ENCODE measurements around the gene NEBL. TPM values are rescaled to one million over a fixed set of nuclear protein-coding genes. Genes with fewer than 3 reads are reported as not detected.
"Not testable (repeated sequence)": the region's sequence is repeated elsewhere in the genome, so short reads cannot be mapped to it uniquely, and the experiment has no call there.

Gene NEBL
- total RNA-seq, 1 experiment from 2014 or later: 11.5 TPM

DNA sequence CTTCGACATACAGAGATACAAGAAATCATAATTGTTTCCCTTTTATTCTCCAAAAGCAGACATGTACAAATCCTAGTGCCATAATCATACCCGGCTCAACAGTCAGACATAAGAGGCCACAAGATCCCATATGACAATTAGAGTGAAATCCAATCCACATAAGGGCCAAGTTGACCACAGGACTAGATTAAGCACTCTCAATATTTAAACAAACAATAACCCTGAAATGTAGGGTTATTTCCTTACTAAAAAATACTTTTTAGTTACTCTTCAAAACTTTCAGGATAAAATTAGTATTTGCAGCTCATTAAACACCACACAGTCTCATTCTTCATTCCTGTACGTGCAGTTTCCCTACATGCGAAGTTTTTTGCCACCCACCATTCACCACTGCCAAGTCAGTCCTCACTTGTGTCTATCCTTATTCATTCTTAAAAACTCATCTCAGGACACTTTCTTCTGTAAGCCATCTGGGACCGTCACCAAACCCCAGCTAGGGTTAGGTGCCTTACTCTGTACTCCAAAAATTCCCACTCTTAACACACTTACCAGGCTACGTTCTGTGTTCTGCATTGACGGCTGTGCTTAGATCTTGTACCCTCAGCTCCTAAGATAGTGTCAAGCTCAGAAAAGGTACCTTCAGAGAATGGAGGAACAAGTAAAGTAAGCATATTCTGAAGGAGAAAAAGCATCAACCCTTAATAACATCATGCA is 47.8 kb upstream of the NEBL start:
- no peak overlapping the region for H3K27ac ChIP-seq (ENCODE audit: low read depth, low read length, poor library complexity, severe bottlenecking)
- H3K27me3 ChIP-seq (replicated peaks; ENCODE audit: insufficient read depth, low read depth, low read length, poor library complexity): no peaks in the 10 kb centered on the region
- ChIA-PET CTCF (no interaction called here), POLR2A (ENCODE audit: low non-redundant PET) (no interaction called here)
- no peaks in the 10 kb centered on the region for H3K36me3 ChIP-seq (ENCODE audit: insufficient read depth, low read length, poor library complexity, severe bottlenecking)
- no TSS peak for BruUV-seq (replicated peaks)
- no peak overlapping the region for H3K4me3 ChIP-seq (ENCODE audit: low read depth, low read length, poor library complexity, severe bottlenecking)
- DNase-seq (ENCODE audit: low spot score): no peak
- intact Hi-C loops (cut with micrococcal nuclease; ENCODE audit: unreplicated experiment): no loop called here
- TF ChIP-seq, protein P1, sequence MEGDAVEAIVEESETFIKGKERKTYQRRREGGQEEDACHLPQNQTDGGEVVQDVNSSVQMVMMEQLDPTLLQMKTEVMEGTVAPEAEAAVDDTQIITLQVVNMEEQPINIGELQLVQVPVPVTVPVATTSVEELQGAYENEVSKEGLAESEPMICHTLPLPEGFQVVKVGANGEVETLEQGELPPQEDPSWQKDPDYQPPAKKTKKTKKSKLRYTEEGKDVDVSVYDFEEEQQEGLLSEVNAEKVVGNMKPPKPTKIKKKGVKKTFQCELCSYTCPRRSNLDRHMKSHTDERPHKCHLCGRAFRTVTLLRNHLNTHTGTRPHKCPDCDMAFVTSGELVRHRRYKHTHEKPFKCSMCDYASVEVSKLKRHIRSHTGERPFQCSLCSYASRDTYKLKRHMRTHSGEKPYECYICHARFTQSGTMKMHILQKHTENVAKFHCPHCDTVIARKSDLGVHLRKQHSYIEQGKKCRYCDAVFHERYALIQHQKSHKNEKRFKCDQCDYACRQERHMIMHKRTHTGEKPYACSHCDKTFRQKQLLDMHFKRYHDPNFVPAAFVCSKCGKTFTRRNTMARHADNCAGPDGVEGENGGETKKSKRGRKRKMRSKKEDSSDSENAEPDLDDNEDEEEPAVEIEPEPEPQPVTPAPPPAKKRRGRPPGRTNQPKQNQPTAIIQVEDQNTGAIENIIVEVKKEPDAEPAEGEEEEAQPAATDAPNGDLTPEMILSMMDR (conservative IDR thresholded peaks at IDR 0.05; ENCODE audit: low read depth, low read length): no peak
- no peak for TF ChIP-seq EZH2 (IDR thresholded peaks at IDR 0.05; ENCODE audit: borderline replicate concordance, low read depth, low read length, poor library complexity, severe bottlenecking)
- no peaks in the 10 kb centered on the region for H3K4me1 ChIP-seq (ENCODE audit: insufficient read depth, low read length, poor library complexity, severe bottlenecking)
- H3K9me3 ChIP-seq (ENCODE audit: low read depth, low read length, poor library complexity, severe bottlenecking): no peaks in the 10 kb centered on the region

- H3K27ac ChIP-seq (ENCODE audit: low read depth, low read length, poor library complexity, severe bottlenecking); BruUV-seq (replicated peaks); H3K4me1 ChIP-seq (ENCODE audit: insufficient read depth, low read length, poor library complexity, severe bottlenecking); POLR2A ChIA-PET (ENCODE audit: low non-redundant PET); H3K4me3 ChIP-seq (ENCODE audit: low read depth, low read length, poor library complexity, severe bottlenecking); H3K9me3 ChIP-seq (ENCODE audit: low read depth, low read length, poor library complexity, severe bottlenecking); DNase-seq (ENCODE audit: low spot score); CTCF ChIA-PET; H3K36me3 ChIP-seq (ENCODE audit: insufficient read depth, low read length, poor library complexity, severe bottlenecking); intact Hi-C loops (cut with micrococcal nuclease; ENCODE audit: unreplicated experiment); H3K27me3 ChIP-seq (replicated peaks; ENCODE audit: insufficient read depth, low read depth, low read length, poor library complexity): not testable (repeated sequence)
These were observed 42.3 kb upstream of the NEBL start for GRCh38 chr10:20939414-20939813.

DNA sequence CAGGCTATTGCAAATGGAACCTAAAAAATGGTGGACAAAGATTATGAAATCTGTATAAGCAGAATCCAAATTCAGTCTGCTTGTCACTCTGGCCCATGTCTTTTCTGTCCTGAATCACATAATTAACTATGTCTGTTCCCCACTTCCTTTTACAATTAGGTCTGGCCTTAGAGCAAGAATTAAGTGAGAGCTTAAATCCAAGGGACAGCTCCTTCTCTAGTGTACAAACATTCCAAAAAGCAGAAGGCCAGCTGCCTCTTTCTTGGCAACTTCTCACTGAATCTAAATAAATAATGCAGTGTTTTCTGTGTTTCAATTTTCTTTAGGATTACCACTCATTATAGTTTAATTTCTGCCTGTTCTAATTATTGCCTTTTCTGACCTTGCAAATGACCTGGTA is 39.3 kb upstream of the NEBL start:
- H3K9me3 ChIP-seq (ENCODE audit: low read depth, low read length, poor library complexity, severe bottlenecking): no peaks in the 10 kb centered on the region
- no peak overlapping the region for H3K4me3 ChIP-seq (ENCODE audit: low read depth, low read length, poor library complexity, severe bottlenecking)
- H3K27ac ChIP-seq (ENCODE audit: low read depth, low read length, poor library complexity, severe bottlenecking): no peak overlapping the region
- BruUV-seq (replicated peaks): no TSS peak
- H3K27me3 ChIP-seq (replicated peaks; ENCODE audit: insufficient read depth, low read depth, low read length, poor library complexity): no peaks in the 10 kb centered on the region
- no peaks in the 10 kb centered on the region for H3K4me1 ChIP-seq (ENCODE audit: insufficient read depth, low read length, poor library complexity, severe bottlenecking)
- CTCF ChIA-PET: no interaction called here
- no peak for TF ChIP-seq EZH2 (IDR thresholded peaks at IDR 0.05; ENCODE audit: borderline replicate concordance, low read depth, low read length, poor library complexity, severe bottlenecking)
- TF ChIP-seq, protein P1 (conservative IDR thresholded peaks at IDR 0.05; ENCODE audit: low read depth, low read length): no peak
- H3K36me3 ChIP-seq (ENCODE audit: insufficient read depth, low read length, poor library complexity, severe bottlenecking): no peaks in the 10 kb centered on the region
- peak; percentile 4 for DNase-seq (ENCODE audit: low spot score)
- POLR2A ChIA-PET (ENCODE audit: low non-redundant PET): no interaction called here
- intact Hi-C loops (cut with micrococcal nuclease; ENCODE audit: unreplicated experiment): no loop called here

DNA sequence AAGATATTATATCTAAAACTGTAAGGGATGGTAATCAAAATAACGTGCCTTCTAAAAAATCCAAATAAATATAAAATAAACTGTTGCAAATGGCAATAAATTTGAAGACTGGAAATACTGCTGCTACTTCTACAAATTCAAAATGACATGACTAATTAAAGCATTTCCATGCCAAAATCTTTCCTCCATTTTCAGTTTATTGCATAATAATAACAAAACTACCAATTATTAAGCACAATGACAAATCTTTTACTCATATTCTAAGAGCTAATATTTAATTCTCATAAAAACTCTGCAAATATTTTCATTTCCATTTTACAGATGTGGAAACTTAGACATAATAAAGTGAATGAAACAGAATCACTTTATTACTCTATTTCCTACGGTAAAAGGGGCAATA is 38.8 kb upstream of the NEBL start:
- H3K4me3 ChIP-seq (ENCODE audit: low read depth, low read length, poor library complexity, severe bottlenecking): no peak overlapping the region
- TF ChIP-seq, protein P1 (conservative IDR thresholded peaks at IDR 0.05; ENCODE audit: low read depth, low read length): no peak
- no peak for TF ChIP-seq EZH2 (IDR thresholded peaks at IDR 0.05; ENCODE audit: borderline replicate concordance, low read depth, low read length, poor library complexity, severe bottlenecking)
- BruUV-seq (replicated peaks): no TSS peak
- ChIA-PET CTCF (no interaction called here), POLR2A (ENCODE audit: low non-redundant PET) (no interaction called here)
- H3K4me1 ChIP-seq (ENCODE audit: insufficient read depth, low read length, poor library complexity, severe bottlenecking): no peaks in the 10 kb centered on the region
- no peaks in the 10 kb centered on the region for H3K27me3 ChIP-seq (replicated peaks; ENCODE audit: insufficient read depth, low read depth, low read length, poor library complexity)
- no peaks in the 10 kb centered on the region for H3K36me3 ChIP-seq (ENCODE audit: insufficient read depth, low read length, poor library complexity, severe bottlenecking)
- intact Hi-C loops (cut with micrococcal nuclease; ENCODE audit: unreplicated experiment): no loop called here
- no peak for DNase-seq (ENCODE audit: low spot score)
- H3K9me3 ChIP-seq (ENCODE audit: low read depth, low read length, poor library complexity, severe bottlenecking): no peaks in the 10 kb centered on the region
- H3K27ac ChIP-seq (ENCODE audit: low read depth, low read length, poor library complexity, severe bottlenecking): no peak overlapping the region

All from A673 (cell line).